HG02973 (cell line): ENCODE results near the gene WDFY4.

Experiments used
- ATAC-seq: cut with Tn5 transposase; IDR thresholded peaks from one replicate; pipeline ENCODE4 v1.9.1; 2021; ENCODE audit warnings: moderate library complexity; ENCODE audit not compliant: unreplicated experiment

Gene WDFY4

DNA sequence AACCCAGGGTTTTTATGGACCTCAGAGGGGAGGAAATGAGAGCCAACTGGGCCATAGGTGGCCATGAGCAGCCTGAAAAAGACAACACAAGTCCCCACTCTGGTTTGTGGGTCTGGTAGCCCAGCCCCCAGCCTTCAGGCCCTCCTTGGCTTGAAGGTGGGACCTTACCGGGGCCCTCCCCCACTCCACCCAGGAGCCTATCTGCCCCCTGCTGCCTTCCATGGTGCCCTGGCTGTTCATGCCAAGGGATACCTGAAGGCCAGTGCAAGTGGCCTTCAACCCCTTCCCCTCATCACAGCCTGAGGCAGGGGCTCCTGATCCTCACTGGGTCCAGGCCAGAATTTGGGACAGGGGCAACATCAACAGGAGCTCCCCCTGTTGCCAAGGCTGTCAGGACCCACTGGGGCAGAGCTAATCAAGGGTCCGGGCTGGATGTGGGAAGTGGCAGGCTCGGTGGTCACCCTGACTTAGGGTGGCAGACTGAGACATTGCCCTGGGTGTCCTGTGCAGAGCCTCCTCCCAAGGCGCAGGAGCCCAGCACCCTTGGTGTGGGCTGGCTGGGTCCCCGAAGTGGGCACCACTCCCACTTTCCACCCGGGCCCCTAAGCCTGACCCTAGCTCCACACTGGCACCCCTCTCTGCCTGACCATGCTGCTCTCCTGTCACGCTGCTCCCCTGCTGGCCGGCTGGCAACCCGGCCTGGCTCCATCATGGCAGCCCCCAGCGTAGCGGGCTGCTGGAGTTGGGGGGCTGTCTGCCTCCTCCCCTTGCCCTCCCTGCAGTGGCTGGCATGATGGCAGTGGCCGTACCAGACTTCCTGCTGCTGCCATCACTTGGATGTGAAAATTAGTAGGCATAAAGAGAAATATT, 6.4 kb downstream of the WDFY4 start:
- no peak for ATAC-seq

- no peak for ATAC-seq
Observed at GRCh38 chr10:48691812-48692528, 7.3 kb downstream of the WDFY4 start.

DNA sequence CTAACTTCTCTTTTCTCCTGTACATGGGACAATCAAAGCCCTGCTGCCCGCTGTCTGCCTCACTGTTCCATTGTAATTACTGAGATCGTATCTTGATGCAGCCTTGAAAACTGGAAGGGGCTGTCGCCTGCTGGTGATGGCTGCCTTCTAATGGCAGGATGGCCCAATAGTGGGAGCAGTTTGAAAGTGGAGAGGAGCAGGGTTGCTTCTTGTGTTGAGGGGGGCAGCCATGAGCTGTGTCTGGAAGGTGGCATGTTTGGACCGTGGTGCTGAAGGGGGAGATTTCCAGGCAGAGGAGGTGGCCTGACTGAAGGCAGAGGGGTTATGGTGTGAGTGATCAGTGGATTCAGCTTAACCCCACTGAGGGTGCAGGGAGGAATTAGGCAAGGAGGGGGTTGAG, 8.1 kb downstream of the WDFY4 start:
- no peak for ATAC-seq

DNA sequence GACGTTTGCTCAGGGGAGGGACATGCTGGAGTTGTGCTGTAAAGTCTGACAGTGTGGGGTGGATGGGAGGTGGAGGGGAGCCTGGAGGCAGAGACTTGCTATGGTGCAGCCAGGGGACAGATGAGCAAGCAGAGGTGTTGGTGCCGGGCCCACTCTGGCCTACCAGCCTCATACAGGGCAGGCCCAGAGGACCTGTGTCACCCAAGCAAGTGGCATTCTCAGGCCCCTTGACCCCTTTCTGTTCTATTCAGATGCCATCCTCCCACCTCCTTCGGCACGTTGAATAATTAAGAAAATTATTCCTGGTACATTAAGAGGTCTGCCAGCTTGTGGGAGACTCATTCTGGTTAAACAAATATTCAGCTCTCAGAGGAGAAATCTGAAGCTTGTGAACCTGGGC, 8.5 kb downstream of the WDFY4 start:
- no peak for ATAC-seq

DNA sequence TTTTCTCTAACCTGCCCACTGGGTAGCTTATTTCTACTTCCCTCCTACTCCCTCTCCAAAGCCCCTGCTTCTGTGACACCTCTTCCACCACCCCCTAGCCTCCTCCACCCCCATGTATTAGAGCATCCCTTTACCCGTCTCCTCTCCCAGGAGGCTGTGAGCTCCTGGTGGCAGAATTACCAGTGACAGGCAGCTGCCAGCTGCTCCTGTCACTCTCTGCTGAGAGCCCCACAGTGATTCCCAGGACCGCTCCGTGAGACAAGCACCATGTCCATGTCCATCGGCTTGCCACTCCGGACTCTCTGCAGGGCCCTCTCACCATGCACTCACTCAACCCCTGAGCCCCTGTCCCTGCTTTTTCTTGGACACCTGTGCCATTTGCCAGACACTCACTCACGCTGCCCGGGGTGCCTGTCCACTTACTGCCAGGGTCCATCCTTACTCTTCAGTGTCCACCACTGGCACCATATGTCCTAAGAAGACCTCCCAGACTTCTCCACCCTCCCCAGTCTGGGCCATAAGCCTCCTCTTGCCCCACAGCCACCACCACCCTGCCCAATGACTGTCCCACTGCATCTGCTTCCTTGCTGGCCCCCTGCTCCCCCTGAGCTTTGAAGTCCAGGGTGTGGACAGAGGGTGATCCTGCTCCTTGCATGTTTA, 9.8 kb downstream of the WDFY4 start:
- ATAC-seq = no peak

DNA sequence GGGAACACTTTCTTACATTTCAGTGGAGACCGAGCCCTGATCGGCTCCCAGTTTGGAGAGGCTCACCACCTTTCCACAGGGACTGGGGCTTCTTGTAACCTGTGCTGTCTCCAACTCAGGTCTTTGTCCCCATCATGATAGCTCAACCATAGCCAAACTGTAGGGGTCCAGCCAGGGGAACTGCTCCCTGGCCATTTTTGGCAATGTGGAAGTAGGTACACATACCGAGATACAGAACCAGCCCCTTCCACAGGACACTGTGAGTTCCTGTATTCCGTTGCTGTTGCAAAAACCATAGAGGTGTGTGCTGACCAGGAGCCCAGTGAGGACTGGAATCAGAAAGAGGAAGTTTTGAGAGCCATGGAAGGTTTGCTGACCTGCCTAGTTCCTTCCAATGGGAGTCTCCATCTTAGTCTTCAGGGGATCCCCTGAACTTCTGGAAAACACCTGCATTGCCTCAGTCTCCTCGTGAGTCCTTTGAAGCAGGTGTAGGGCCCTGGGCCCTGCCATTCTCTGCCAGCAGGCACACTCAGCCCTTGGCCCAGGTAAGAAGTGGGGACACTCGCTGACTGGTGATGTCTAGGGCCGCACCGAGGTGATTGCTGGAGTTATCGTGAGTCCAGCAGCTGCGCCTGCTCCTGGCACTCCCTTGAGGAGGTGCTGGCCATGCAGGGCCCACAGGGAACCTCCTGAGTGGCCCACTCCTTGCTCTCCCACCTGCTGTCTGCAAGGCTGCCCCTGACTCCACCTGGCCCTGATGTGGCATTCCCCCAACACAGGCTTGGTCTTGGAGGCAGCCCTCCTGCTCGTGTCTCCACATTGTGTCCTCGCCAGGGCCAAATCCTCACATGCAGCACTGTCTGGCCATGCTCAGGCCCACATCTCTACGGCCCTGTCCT, 11.2 kb downstream of the WDFY4 start:
- ATAC-seq = no peak

DNA sequence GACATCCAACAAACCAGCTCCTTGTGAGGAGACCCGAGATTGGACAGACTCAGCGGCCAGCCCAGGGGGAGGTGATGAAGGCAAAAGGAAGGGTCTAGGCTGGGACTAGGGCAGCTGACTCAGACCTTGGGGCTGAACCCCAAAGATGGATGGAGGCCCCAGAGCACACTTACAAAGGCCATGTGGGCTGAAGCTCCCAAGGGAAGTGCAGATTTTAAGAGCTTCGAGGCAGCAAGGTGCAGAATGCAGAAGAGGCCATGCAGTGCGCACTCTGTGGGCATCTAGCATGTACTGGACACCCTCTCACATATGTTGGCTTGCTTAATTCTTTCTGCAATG, 11.8 kb downstream of the WDFY4 start:
- no peak for ATAC-seq

DNA sequence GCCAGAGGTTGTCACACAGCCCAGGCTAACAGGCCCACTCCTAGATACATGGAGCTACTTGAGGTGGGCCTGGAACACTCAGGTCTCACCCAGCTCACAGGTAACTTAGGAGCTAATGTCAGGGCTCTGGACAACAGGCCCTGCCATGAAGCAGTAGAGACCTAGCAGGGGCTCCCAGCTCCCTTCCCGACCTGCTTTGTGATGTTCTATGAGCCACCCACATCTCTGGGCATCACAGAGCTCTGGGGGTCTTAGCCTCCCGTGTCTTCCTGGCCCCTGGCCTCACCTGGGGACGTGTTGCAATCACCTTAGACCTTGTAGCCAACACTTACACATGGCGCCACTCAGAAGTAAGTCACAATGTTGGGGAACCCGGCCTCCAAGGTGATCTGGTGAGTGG, 12.4 kb downstream of the WDFY4 start:
- ATAC-seq = no peak

GRCh38 chr10:48697821-48698764, 13.4 kb downstream of the WDFY4 start:
- ATAC-seq = no peak

- no peak for ATAC-seq
Observed at GRCh38 chr10:48699011-48699627, 14.4 kb downstream of the WDFY4 start.

DNA sequence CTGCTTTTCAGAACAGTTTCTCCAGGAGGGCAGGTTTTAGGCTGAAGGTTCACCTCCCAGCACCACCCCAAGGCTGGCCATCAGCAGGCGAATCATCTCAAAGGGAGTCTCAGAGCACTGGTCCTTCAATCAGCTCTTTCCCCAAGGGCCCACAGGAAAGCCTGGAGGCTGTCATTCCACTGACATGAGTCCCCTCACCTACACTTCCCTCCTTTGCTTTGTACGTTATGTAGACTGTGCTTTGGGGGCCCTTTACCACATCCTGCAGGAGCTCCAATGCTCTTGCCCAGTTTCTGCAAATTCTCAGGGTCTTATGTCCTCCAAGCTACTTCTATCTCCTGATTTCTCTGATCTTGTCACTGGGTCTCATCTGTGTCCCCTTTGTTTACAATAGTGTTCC, 15.4 kb downstream of the WDFY4 start:
- no peak for ATAC-seq

DNA sequence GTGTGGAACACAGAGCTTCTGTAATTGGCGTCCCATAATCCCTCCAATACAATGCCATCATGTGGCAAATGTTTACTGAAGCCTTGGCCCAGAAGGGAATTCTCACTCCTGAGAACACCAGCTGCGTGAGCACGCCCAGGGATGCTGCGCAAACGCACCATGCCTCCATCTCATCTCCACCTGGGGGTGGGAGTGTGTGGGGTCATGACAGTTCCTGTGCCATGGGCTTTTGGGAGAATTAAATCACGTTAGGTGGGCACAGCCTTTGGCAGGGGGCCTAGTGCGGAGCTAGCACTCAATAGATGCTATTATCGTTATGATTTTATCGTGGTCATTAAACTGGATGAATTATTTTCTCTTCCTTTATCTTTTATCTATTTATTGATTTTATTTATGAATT, 15.8 kb downstream of the WDFY4 start:
- no peak for ATAC-seq

GRCh38 chr10:48701139-48701901, 16.6 kb downstream of the WDFY4 start:
- ATAC-seq = no peak

DNA sequence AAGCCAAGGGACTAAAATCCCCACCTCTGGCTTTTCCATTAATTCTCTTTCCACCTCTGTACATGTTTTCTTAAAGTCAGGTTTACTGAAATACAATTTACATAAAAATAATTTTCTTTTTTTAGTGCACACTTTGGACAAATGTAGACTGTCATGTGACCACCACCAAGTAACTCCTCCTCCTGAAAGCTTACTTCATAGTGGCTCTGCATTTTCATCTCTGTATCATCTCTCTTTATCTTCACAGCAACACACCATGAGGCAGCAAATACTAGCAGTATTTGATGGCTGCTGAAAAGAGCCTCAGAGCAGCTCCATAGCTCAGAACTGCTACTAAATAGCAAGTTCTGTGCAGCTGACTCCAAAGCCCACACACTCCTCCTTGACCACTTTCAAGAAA, 17.3 kb downstream of the WDFY4 start:
- ATAC-seq = no peak

GRCh38 chr10:48703531-48704122, 19.0 kb downstream of the WDFY4 start:
- no peak for ATAC-seq

DNA sequence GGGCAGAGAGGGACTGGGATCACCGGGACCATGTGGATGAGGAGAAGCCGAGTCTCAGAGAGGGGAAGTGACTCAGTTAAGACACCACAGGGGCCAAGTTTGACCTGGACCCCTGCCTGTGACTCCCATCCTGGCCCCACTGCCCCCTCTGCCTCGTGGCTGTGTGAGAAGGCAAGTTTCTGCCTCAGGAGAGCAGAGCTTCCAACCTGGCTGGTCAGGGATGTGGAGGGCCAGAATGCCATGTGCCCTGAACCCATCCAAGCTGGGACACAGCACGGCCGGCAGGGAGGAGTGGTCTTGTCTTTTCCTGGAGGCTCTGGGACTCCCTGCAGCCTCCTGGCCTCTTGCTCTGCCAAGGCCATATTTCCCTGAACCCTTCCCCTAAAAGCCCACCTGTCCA, 19.5 kb downstream of the WDFY4 start:
- ATAC-seq = no peak

DNA sequence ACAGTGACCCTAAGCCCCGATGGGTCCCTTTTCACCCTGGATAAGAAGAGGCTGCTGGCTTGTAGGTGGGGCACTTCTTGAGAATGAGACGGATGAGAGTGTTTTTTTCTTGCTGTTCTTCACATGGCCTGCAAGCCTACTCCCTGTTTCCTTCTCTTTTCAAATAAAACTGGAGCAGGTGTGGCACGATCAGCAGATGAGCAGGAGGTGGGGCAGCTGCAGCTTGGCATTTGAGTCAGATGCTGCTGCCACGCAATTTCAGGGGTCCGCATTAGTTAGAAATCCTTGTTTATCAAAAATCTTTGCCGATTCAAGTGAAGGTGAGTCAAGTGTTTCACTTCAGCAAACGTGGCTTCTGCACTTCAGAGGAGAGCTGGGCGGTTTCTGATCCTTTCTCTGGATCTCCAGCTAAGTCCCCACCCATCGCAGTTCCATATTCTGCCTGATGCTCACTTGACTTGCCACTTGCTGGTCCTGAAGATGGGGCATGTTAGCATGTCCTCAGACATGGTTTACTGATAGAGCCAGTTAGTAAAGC, 20.8 kb downstream of the WDFY4 start:
- ATAC-seq = no peak

DNA sequence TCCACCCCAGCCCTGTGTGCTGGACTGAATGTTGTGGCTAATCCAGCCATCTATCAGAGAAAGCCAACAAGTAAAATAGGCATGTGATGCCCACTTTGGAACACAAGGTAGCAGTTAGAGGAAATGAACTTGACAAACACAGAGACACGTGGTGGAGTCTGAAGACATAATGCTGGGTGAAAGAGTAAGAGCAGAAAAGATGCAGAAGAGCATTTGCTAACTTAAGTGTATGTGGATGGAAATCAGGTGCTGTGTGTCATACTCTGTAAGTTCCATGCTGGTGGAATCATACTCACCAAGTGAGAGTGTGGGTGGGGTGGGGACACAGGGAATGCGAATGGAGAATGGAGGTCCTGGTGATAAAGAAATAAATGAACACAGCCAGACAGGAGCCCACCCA, 22.8 kb downstream of the WDFY4 start:
- no peak for ATAC-seq
